Ishikawa (cell line): ENCODE data around the gene PREX1.

ENCODE experiments used
- CEBPB ChIP-seq: IDR thresholded peaks from 2 replicates; pipeline ENCODE4 v1.6.1; 2012
- CREB1 ChIP-seq: IDR thresholded peaks from 2 replicates; pipeline ENCODE4 v1.6.1; 2012; ENCODE audit warnings: low read depth
- EGR1 ChIP-seq: IDR thresholded peaks from 2 replicates; pipeline ENCODE4 v1.6.1; 2012
- EP300 ChIP-seq: IDR thresholded peaks from 2 replicates; pipeline ENCODE4 v1.6.1; 2012; ENCODE audit warnings: borderline replicate concordance
- FOXM1 ChIP-seq: IDR thresholded peaks from 2 replicates; pipeline ENCODE4 v1.6.1; 2012; ENCODE audit warnings: low read depth, borderline replicate concordance
- NFIC ChIP-seq: IDR thresholded peaks from 2 replicates; pipeline ENCODE4 v1.6.1; 2012
- RAD21 ChIP-seq: IDR thresholded peaks from 2 replicates; pipeline ENCODE4 v1.6.1; 2012; ENCODE audit warnings: low read depth
- TAF1 ChIP-seq: IDR thresholded peaks from 2 replicates; pipeline ENCODE4 v1.6.1; 2012; ENCODE audit warnings: low read depth, mild to moderate bottlenecking
- TCF12 ChIP-seq: IDR thresholded peaks from 2 replicates; pipeline ENCODE4 v1.6.1; 2012; ENCODE audit warnings: low read depth
- TEAD4 ChIP-seq: IDR thresholded peaks from 2 replicates; pipeline ENCODE4 v1.6.1; 2012
- YY1 ChIP-seq: IDR thresholded peaks from 2 replicates; pipeline ENCODE4 v1.6.1; 2012; ENCODE audit warnings: low read depth
- ZBTB7A ChIP-seq: IDR thresholded peaks from 2 replicates; pipeline ENCODE4 v1.6.1; 2012; ENCODE audit warnings: low read depth
- TF ChIP-seq, protein P1 (sequence below): IDR thresholded peaks from 2 replicates; pipeline ENCODE4 v1.6.1; 2012
- TF ChIP-seq, protein P2 (sequence below): IDR thresholded peaks from 2 replicates; pipeline ENCODE4 v1.6.1; 2012
- TF ChIP-seq, protein P3 (sequence below): IDR thresholded peaks from 2 replicates; pipeline ENCODE4 v1.6.1; 2012; ENCODE audit warnings: low read depth, mild to moderate bottlenecking

The PREX1 gene

DNA sequence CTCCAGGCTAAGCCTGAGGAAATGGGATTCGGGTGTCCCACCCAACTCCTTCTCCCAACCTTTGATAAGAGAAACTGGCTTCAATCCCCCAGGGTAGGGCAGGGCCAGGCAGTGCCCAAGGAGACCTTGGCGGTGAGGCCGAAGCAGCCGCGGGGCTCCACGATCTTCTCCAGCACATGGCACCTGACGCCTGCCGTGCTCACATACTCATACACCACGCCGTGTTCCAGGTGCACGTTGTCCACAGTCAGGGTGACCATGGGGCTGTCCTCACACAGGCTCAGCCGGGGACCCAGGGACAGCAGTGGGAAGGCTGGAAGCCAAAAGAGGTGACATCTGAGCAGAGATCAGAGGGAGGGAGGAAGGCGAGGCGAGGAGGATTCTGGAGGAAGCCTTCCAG is 176.5 kb downstream of the PREX1 start:
- TF ChIP-seq, protein P1, sequence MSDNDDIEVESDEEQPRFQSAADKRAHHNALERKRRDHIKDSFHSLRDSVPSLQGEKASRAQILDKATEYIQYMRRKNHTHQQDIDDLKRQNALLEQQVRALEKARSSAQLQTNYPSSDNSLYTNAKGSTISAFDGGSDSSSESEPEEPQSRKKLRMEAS = no peak
- TF ChIP-seq, protein P2, sequence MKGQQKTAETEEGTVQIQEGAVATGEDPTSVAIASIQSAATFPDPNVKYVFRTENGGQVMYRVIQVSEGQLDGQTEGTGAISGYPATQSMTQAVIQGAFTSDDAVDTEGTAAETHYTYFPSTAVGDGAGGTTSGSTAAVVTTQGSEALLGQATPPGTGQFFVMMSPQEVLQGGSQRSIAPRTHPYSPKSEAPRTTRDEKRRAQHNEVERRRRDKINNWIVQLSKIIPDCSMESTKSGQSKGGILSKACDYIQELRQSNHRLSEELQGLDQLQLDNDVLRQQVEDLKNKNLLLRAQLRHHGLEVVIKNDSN = no peak
- TF ChIP-seq RAD21 = no peak
- TF ChIP-seq, protein P3, sequence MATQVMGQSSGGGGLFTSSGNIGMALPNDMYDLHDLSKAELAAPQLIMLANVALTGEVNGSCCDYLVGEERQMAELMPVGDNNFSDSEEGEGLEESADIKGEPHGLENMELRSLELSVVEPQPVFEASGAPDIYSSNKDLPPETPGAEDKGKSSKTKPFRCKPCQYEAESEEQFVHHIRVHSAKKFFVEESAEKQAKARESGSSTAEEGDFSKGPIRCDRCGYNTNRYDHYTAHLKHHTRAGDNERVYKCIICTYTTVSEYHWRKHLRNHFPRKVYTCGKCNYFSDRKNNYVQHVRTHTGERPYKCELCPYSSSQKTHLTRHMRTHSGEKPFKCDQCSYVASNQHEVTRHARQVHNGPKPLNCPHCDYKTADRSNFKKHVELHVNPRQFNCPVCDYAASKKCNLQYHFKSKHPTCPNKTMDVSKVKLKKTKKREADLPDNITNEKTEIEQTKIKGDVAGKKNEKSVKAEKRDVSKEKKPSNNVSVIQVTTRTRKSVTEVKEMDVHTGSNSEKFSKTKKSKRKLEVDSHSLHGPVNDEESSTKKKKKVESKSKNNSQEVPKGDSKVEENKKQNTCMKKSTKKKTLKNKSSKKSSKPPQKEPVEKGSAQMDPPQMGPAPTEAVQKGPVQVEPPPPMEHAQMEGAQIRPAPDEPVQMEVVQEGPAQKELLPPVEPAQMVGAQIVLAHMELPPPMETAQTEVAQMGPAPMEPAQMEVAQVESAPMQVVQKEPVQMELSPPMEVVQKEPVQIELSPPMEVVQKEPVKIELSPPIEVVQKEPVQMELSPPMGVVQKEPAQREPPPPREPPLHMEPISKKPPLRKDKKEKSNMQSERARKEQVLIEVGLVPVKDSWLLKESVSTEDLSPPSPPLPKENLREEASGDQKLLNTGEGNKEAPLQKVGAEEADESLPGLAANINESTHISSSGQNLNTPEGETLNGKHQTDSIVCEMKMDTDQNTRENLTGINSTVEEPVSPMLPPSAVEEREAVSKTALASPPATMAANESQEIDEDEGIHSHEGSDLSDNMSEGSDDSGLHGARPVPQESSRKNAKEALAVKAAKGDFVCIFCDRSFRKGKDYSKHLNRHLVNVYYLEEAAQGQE = no peak
- no peak for TF ChIP-seq EGR1
- no peak for TF ChIP-seq CREB1
- no peak for TF ChIP-seq EP300
- TF ChIP-seq TEAD4 = no peak

DNA sequence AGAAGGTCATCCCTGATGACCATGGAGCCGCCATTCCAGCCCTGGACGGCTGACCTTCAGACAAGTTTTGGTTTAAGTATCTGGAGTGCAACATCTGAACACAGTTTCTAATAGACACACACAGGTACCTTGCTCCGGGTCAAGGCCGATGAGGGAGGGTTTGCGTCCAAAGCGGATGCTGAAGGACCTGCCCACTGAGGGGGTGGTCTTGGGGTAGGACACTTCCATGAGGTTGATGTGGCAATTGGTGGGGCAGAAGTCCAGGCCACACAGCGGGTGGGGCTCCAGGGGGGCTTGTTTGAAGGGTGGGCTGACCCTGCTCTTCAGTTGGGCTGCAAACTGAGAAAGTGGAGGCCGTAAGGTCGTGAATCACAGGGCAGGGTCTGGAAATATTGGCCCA is 177.9 kb downstream of the PREX1 start:
- TF ChIP-seq CREB1 (no peak), EP300 (no peak), TEAD4 (no peak), TCF12 (no peak), CEBPB (no peak), EGR1 (no peak), TAF1 (no peak), NFIC (no peak), YY1 (no peak), RAD21 (no peak), ZBTB7A (no peak), FOXM1 (no peak)
- TF ChIP-seq, protein P3 = no peak
- TF ChIP-seq, protein P1 = no peak
- TF ChIP-seq, protein P2 = no peak

DNA sequence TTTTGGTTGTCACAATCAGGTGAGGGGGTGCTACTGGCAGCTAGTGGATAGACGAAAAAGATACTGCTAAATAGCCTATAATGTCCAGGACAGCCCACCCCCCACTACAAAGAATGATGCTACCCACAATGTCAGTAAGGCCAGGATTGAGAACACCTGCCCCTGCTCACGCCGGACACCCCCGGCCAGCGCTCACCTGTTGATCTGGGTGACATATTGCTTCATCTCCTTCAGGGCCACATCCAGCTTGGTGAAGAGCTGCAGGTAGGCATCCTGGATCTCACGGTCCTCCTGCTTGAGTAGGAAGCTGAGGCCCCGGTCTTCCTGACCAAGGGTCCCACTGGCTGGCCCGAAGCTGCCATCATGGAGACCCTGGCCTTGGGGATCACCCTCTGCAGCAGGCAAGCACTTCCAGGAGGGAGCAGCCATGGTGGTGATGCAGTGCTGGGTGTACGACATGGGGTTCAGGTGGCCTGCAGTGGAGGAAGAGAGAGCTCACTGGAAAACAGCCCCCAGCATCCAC is 178.6 kb downstream of the PREX1 start:
- no peak for TF ChIP-seq RAD21
- TF ChIP-seq NFIC = no peak
- TF ChIP-seq CEBPB = no peak
- TF ChIP-seq, protein P2 = no peak
- no peak for TF ChIP-seq EGR1
- no peak for TF ChIP-seq YY1
- no peak for TF ChIP-seq EP300
- no peak for TF ChIP-seq CREB1
- TF ChIP-seq TAF1 = no peak
- no peak for TF ChIP-seq ZBTB7A

DNA sequence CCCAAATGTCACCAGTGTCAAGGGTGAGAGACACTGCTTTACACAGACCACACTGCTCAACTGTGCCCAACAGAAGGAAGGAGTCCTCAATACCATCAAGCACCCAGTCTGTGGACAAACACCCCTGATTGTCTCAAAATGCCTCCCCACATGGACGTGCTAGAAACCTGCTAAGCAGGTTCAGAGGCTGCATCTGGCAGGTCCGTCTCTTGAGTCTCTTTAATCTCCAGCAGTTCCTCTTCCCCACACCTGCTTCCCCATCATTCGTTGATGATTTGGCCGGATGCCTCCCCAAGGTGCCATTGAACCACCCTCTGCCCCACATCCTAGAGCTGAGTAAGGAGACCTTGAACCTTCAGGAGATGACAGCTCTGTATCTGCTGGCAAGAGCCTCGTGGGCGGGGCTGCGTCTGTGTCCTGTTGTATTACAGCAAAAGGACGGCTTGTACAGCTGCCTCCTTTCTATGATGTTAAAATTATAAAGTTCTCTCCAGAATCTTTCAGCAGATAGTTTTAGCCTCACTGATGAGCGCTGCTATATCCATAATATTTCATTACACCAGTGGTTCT is 179.2 kb downstream of the PREX1 start:
- TF ChIP-seq FOXM1 (no peak), NFIC (no peak), RAD21 (no peak), YY1 (no peak), EP300 (no peak), EGR1 (no peak), TCF12 (no peak), CEBPB (no peak), TEAD4 (no peak), TAF1 (no peak), CREB1 (no peak), ZBTB7A (no peak)
- TF ChIP-seq, protein P3 = no peak
- TF ChIP-seq, protein P2 = no peak
- TF ChIP-seq, protein P1 = no peak
